Brain microvascular endothelial cell (primary cell): Measurements from ENCODE around the gene TTLL12.

Experiments
- DNase-seq: peaks from one replicate; pipeline ENCODE4 v3.0.0-alpha.2; 2020
- H3K27ac ChIP-seq: fragments of 250-450 bp; sonication (Bioruptor Pico); 2 replicates; pipeline ENCODE4 v1.5.1; 2020; ENCODE audit warnings: mild to moderate bottlenecking, moderate library complexity
- H3K27me3 ChIP-seq: fragments of 250-450 bp; sonication (Bioruptor Pico); replicated peaks from 2 replicates; pipeline ENCODE4 v1.5.1; 2020; ENCODE audit warnings: mild to moderate bottlenecking
- H3K36me3 ChIP-seq: fragments of 250-450 bp; sonication (Bioruptor Pico); replicated peaks from 2 replicates; pipeline ENCODE4 v1.5.1; 2020; ENCODE audit warnings: mild to moderate bottlenecking
- H3K4me3 ChIP-seq: 2 replicates; pipeline ENCODE4 v1.5.1; 2011; ENCODE audit warnings: low read depth, mild to moderate bottlenecking, control low read depth, low read length, moderate library complexity
- CTCF ChIP-seq: IDR thresholded peaks from 2 replicates; pipeline ENCODE4 v1.5.1; 2011; ENCODE audit warnings: low read depth, mild to moderate bottlenecking, moderate library complexity, low read length, control low read depth, inconsistent platforms; ENCODE audit errors: missing control alignments
- in situ Hi-C: cut with HindIII; loops from 2 replicates; pipeline ENCODE4 v1.10.0; 2017; ENCODE audit warnings: low sequenced_read_pairs, low pct_ligation_motif_present

Gene TTLL12

GRCh38 chr22:43211941-43212433, 25.1 kb upstream of the TTLL12 start:
- in situ Hi-C loops = no loop called here
- no peak for TF ChIP-seq CTCF
- no peaks in the 10 kb centered on the region for H3K27me3 ChIP-seq

DNA sequence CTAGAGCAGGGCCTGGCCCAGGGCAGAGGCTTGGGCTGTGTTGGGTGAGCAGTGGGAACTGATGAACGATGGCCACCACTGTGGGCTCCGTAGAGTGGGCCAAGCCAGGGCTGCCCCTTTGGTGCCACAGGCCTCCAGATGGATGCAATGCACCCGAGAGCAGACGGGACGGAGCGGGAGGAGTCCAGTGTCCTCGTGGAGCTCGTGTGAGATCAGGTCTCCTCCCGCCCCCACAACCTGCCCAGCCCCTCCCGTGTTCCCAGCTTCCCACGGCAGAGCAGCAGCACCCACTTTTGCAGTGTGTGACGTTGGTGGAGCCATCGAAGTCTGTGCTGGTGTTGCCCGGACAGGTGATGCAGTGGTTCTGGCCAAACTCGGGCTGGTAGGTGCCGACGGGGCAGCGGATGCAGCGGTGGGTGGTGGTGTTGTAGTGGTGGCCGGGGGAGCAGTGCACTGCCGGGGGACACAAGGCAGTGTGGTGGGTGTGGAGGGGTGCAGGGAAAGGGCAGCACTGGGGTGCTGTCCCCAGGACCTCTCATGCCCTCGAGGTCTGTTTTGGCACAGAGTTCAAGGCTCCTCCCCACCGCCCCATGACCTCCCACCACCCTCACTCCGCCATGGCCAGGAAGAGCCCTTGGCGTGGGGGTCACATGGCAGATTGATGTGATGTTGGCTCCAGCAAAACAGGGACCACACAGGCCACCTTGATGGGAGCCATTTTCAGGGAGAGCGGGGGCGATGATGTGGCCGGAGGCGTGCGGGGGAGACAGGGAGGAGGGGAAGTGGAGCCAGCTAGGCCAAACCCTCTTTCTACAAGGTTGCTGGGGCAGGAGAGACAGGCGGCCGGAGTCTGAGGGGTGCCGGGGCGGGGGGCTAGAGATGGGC, 23.9 kb upstream of the TTLL12 start:
- H3K36me3 ChIP-seq = no peaks in the 10 kb centered on the region
- no peak overlapping the region for H3K27ac ChIP-seq
- no peak overlapping the region for H3K4me3 ChIP-seq
- TF ChIP-seq CTCF = no peak
- in situ Hi-C loops = no loop called here
- H3K27me3 ChIP-seq = no peaks in the 10 kb centered on the region
- DNase-seq = no peak

More at GRCh38 chr22:43211941-43212433, 25.1 kb upstream of the TTLL12 start:
- Histone ChIP-seq H3K27ac (no peak overlapping the region), H3K4me3 (no peak overlapping the region), H3K36me3 (no peaks in the 10 kb centered on the region)
- DNase-seq = no peak

GRCh38 chr22:43209971-43210370, 23.0 kb upstream of the TTLL12 start:
- in situ Hi-C loops = no loop called here
- TF ChIP-seq CTCF = no peak

DNA sequence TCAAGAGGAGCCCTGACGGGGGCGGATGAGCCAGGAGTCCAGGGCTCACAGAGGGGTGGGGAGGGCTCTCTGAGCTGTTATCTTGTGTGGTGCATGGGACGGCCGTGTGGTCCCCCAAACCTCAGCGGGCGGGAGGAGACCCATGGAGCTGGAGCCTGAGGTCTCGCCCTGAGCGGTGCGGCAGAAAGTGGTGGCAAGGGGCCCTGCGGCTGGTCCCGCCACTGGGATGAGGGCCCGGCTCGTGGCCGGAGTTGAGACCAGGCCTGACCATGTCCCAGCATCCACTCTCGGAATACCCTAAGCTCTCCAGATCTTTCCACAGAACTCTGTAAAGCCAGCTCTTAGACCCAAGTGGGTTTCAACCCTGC, 22.6 kb upstream of the TTLL12 start:
- H3K36me3 ChIP-seq = no peaks in the 10 kb centered on the region
- in situ Hi-C loops = no loop called here
- no peaks in the 10 kb centered on the region for H3K27me3 ChIP-seq

More at GRCh38 chr22:43209971-43210370, 23.0 kb upstream of the TTLL12 start:
- H3K4me3 ChIP-seq = no peak overlapping the region
- no peaks in the 10 kb centered on the region for H3K36me3 ChIP-seq
- H3K27me3 ChIP-seq = no peaks in the 10 kb centered on the region
- no peak overlapping the region for H3K27ac ChIP-seq
- DNase-seq = no peak

GRCh38 chr22:43208703-43209522, 22.0 kb upstream of the TTLL12 start:
- no peak overlapping the region for H3K27ac ChIP-seq
- in situ Hi-C loops = no loop called here
- no peak overlapping the region for H3K4me3 ChIP-seq
- no peak for TF ChIP-seq CTCF
- no peaks in the 10 kb centered on the region for H3K36me3 ChIP-seq
- no peak for DNase-seq
- no peaks in the 10 kb centered on the region for H3K27me3 ChIP-seq

More for the DNA sequence above, 22.6 kb upstream of the TTLL12 start:
- DNase-seq = no peak
- TF ChIP-seq CTCF = no peak
- Histone ChIP-seq H3K27ac (no peak overlapping the region), H3K4me3 (no peak overlapping the region)
